ENCODE data around the gene RPAIN. TPM values are rescaled to one million over a fixed set of nuclear protein-coding genes. Genes with fewer than 3 reads are reported as not detected.

Gene RPAIN
- total and polyA plus RNA-seq, 2 donors (not counting 1 experiment from before 2014, with no cell fraction given), result 73.9 to 125 TPM

GRCh38 chr17:5424909-5425308 lies 4.9 kb downstream of the RPAIN start:
- DNase-seq (no peak), ATAC-seq (ENCODE audit: low read depth) (no peak)
- Histone ChIP-seq H3K36me3 (replicated peaks in 1 of 2; ENCODE audit: control extremely low read depth in 1 of 2, control insufficient read depth in 1 of 2, extremely low read depth in 1 of 2, insufficient read depth in 2 of 2, low read length in 1 of 2) (peaks cover 7 to 83% of the 10 kb centered on the region in 2 experiments), H2AFZ (ENCODE audit: insufficient read depth, low read depth, low read length, poor library complexity, severe bottlenecking) (no peak overlapping the region), H3K27me3 (replicated peaks in 1 of 4; ENCODE audit: control extremely low read depth in 1 of 4, control insufficient read depth in 3 of 4, insufficient read depth in 4 of 4, low read length in 3 of 4) (no peaks in the 10 kb centered on the region), H3K4me3 (ENCODE audit: control extremely low read depth in 1 of 5, extremely low read depth in 1 of 5, insufficient read depth in 1 of 5, low read depth in 2 of 5, low read length in 4 of 5) (no peak overlapping the region), H3K4me1 (ENCODE audit: control insufficient read depth in 2 of 2, insufficient read depth in 2 of 2, low read length in 2 of 2) (peaks cover 9 to 12% of the 10 kb centered on the region in 2 donors), H3K79me2 (ENCODE audit: control insufficient read depth, insufficient read depth, low read length) (peaks cover 80% of the 10 kb centered on the region), H3K27ac (ENCODE audit: low read length in 2 of 2) (no peak overlapping the region), H3K9ac (ENCODE audit: low read length) (no peak overlapping the region), H3K9me3 (ENCODE audit: control extremely low read depth in 1 of 3, control insufficient read depth in 2 of 3, insufficient read depth in 1 of 3, low read length in 2 of 3) (no peaks in the 10 kb centered on the region), H3K4me2 (replicated peaks; ENCODE audit: low read depth, low read length, poor library complexity, severe bottlenecking) (no peak overlapping the region), H4K20me1 (ENCODE audit: control insufficient read depth, insufficient read depth, low read length, poor library complexity, severe bottlenecking) (peaks cover 52% of the 10 kb centered on the region)
- H3K27ac Mint-ChIP-seq, result no peak overlapping the region
- peaks cover 37% of the 10 kb centered on the region for H3K4me1 Mint-ChIP-seq
- H3K27me3 Mint-ChIP-seq, result no peaks in the 10 kb centered on the region
- no peak overlapping the region for H3K4me3 Mint-ChIP-seq
- POLR2A ChIA-PET, result no interaction called here
- H3K9me3 Mint-ChIP-seq (ENCODE audit: insufficient read depth), result no peaks in the 10 kb centered on the region
- intact Hi-C loops (cut with micrococcal nuclease), result no loop called here
- CTCF ChIA-PET, result no interaction called here
- WGBS (ENCODE audit: insufficient coverage), result no CpG with 5 or more reads among the region's 1 CpG
- TF ChIP-seq EZH2 (IDR thresholded peaks at IDR 0.05; ENCODE audit: borderline replicate concordance, insufficient read depth, low read depth, low read length, poor library complexity, severe bottlenecking) (no peak), CTCF (IDR thresholded peaks at IDR 0.05) (no peak)

DNA sequence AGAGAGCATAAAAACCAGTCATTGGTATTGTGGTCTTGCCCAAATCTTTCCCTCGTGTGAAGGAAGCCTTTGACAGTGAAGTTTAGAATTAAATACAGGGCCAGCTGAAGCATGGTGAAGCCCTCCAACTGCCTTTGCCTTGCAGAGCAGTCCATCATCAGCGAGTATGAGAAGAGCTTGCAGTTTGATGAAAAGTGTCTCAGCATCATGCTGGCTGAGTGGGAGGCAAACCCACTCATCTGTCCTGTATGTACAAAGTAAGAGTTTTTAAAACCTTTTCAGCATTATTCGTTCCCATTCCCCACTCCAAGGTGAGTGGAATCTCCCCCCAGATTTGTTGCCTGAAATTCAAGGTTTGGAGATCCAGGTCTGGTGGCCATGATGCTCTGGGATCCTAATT lies 5.8 kb downstream of the RPAIN start:
- no peak for ATAC-seq (ENCODE audit: low read depth)
- intact Hi-C loops (cut with micrococcal nuclease), result no loop called here
- Histone ChIP-seq H3K79me2 (ENCODE audit: control insufficient read depth, insufficient read depth, low read length) (peaks cover 79% of the 10 kb centered on the region), H3K27me3 (replicated peaks in 1 of 4; ENCODE audit: control extremely low read depth in 1 of 4, control insufficient read depth in 3 of 4, insufficient read depth in 4 of 4, low read length in 3 of 4) (no peaks in the 10 kb centered on the region), H3K27ac (ENCODE audit: low read length in 2 of 2) (no peak overlapping the region), H3K9me3 (ENCODE audit: control extremely low read depth in 1 of 3, control insufficient read depth in 2 of 3, insufficient read depth in 1 of 3, low read length in 2 of 3) (no peaks in the 10 kb centered on the region), H4K20me1 (ENCODE audit: control insufficient read depth, insufficient read depth, low read length, poor library complexity, severe bottlenecking) (peaks cover 50% of the 10 kb centered on the region), H3K4me3 (ENCODE audit: control extremely low read depth in 1 of 5, extremely low read depth in 1 of 5, insufficient read depth in 1 of 5, low read depth in 2 of 5, low read length in 4 of 5) (no peak overlapping the region), H2AFZ (ENCODE audit: insufficient read depth, low read depth, low read length, poor library complexity, severe bottlenecking) (no peak overlapping the region), H3K4me1 (ENCODE audit: control insufficient read depth in 2 of 2, insufficient read depth in 2 of 2, low read length in 2 of 2) (peaks cover 5 to 7% of the 10 kb centered on the region in 2 donors), H3K36me3 (replicated peaks in 1 of 2; ENCODE audit: control extremely low read depth in 1 of 2, control insufficient read depth in 1 of 2, extremely low read depth in 1 of 2, insufficient read depth in 2 of 2, low read length in 1 of 2) (peaks cover 7 to 91% of the 10 kb centered on the region in 2 experiments), H3K9ac (ENCODE audit: low read length) (no peak overlapping the region), H3K4me2 (replicated peaks; ENCODE audit: low read depth, low read length, poor library complexity, severe bottlenecking) (no peak overlapping the region)
- POLR2A ChIA-PET, result interaction anchor here (0.7 kb wide), 1 partner anchor 60 kb away, joined by 5 read pairs; no protein-coding TSS in a partner anchor
- TF ChIP-seq CTCF (IDR thresholded peaks at IDR 0.05), result no peak
- no peak for TF ChIP-seq EZH2 (IDR thresholded peaks at IDR 0.05; ENCODE audit: borderline replicate concordance, insufficient read depth, low read depth, low read length, poor library complexity, severe bottlenecking)
- no peak for DNase-seq
- CTCF ChIA-PET, result interaction anchor here (0.7 kb wide), 2 partner anchors 21 to 232 kb away, joined by 3 read pairs; no protein-coding TSS in a partner anchor
- H3K4me3 Mint-ChIP-seq, result no peak overlapping the region
- H3K9me3 Mint-ChIP-seq (ENCODE audit: insufficient read depth), result no peaks in the 10 kb centered on the region
- no peaks in the 10 kb centered on the region for H3K27me3 Mint-ChIP-seq
- H3K27ac Mint-ChIP-seq, result no peak overlapping the region
- peaks cover 31% of the 10 kb centered on the region for H3K4me1 Mint-ChIP-seq
- WGBS (ENCODE audit: insufficient coverage), result 0% methylated on average over 1 of the region's 3 CpGs

All from B cell (primary cell).